NT2/D1 (cell line): Measurements from ENCODE around the gene ROR1.

Experiments
- DNase-seq: peaks from one replicate; pipeline ENCODE4 v3.0.0-alpha.2; 2011; ENCODE audit warnings: low read depth, low spot score
- H3K27me3 ChIP-seq: 2 replicates; pipeline ENCODE4 v1.6.0; 2011; ENCODE audit warnings: mild to moderate bottlenecking; ENCODE audit not compliant: insufficient read length, insufficient read depth
- H3K36me3 ChIP-seq: 2 replicates; pipeline ENCODE4 v1.6.1; 2011; ENCODE audit warnings: mild to moderate bottlenecking, low read length, mixed read lengths; ENCODE audit not compliant: insufficient read depth, insufficient read length
- H3K4me1 ChIP-seq: 2 replicates; pipeline ENCODE4 v1.5.1; 2011; ENCODE audit not compliant: insufficient read depth, insufficient read length
- H3K4me3 ChIP-seq: 2 replicates; pipeline ENCODE4 v1.5.1; 2011; ENCODE audit warnings: low read depth; ENCODE audit not compliant: insufficient read length
- H3K9ac ChIP-seq: 2 replicates; pipeline ENCODE4 v1.6.0; 2011; ENCODE audit warnings: low read depth; ENCODE audit not compliant: insufficient read length
- H3K9me3 ChIP-seq: 2 replicates; pipeline ENCODE4 v1.5.1; 2011; ENCODE audit warnings: mild to moderate bottlenecking, low read length; ENCODE audit not compliant: insufficient read depth
- SUZ12 ChIP-seq: IDR thresholded peaks from 2 replicates; pipeline ENCODE4 v1.6.1; 2011; ENCODE audit not compliant: insufficient read length, insufficient read depth; ENCODE audit errors: extremely low read depth
- YY1 ChIP-seq: IDR thresholded peaks from 2 replicates; pipeline ENCODE4 v1.6.1; 2011; ENCODE audit not compliant: insufficient read length, insufficient read depth
- ZNF274 ChIP-seq: IDR thresholded peaks from 2 replicates; pipeline ENCODE4 v1.6.1; 2011; ENCODE audit warnings: mild to moderate bottlenecking, low read depth, low read length

ROR1 gene

DNA sequence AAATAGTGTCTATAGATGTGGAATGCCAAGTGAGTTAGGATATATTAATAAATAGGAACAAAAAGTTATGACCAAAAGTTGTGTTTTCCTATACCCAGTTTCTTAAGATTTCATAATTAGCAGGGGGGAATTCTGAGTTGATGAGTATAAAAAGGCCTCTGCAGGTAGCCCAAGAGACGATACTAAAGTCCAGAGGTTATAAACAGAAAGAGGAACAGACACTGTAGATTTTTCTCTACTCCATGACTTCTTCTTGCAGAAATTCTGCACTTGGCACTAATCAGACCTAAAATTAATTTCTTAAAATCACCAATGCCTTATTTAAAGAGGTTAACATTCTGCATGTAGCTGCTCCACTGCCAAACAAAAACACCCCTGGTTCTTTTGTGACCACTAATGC, 62.6 kb downstream of the ROR1 start:
- H3K4me1 ChIP-seq = peaks cover 1% of the 10 kb centered on the region
- no peak overlapping the region for H3K4me3 ChIP-seq
- H3K9ac ChIP-seq = no peak overlapping the region
- H3K9me3 ChIP-seq = no peaks in the 10 kb centered on the region
- TF ChIP-seq YY1 (no peak), ZNF274 (no peak), SUZ12 (no peak)
- no peaks in the 10 kb centered on the region for H3K36me3 ChIP-seq
- H3K27me3 ChIP-seq = no peaks in the 10 kb centered on the region
- no peak for DNase-seq

DNA sequence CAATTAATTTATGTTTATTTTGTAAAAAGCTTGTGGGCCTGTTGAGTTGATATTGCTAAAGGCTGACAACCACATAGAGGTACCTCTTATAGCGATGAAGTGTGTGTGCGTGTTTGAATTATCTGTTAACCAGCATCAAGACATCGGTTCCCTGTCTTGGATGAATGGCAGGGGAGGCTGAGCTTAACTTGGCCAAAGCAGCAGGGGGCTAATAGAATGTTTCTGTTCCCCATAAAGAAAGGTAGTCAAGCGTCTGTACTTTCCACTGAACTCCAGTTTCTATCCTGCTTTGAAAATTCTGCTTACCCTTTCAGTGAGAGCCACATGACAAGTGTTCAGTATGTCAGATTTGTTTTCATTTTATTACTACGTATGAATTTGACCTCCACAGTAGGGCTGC, 63.0 kb downstream of the ROR1 start:
- H3K9me3 ChIP-seq = no peaks in the 10 kb centered on the region
- DNase-seq = no peak
- H3K27me3 ChIP-seq = no peaks in the 10 kb centered on the region
- no peaks in the 10 kb centered on the region for H3K4me1 ChIP-seq
- H3K9ac ChIP-seq = no peak overlapping the region
- no peaks in the 10 kb centered on the region for H3K36me3 ChIP-seq
- TF ChIP-seq SUZ12 = no peak
- TF ChIP-seq ZNF274 = no peak
- no peak for TF ChIP-seq YY1
- H3K4me3 ChIP-seq = no peak overlapping the region

DNA sequence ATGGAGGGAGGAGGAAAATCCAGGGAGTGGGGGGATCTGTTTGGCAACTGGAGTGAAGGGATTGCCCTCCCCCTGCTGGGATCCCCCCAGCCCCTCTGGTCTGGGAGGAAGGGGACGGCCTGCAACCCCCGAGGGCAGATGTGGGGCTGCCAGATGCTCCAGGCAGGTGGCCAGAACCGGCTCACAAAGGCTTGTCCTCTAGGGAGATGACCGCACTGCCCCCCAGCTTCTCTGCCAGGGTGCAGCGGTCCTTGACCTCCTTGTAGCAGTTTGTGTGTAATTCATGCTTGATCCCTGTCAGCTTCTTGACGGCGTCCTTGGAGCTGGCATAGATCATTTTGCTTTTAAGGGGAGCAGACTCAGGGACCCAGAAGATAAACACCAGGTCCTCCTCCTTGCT, 69.2 kb downstream of the ROR1 start:
- TF ChIP-seq YY1 (no peak), SUZ12 (no peak), ZNF274 (no peak)
- peaks cover 12% of the 10 kb centered on the region for H3K4me1 ChIP-seq
- no peak overlapping the region for H3K9ac ChIP-seq
- H3K27me3 ChIP-seq = no peaks in the 10 kb centered on the region
- no peak for DNase-seq
- H3K36me3 ChIP-seq = peaks cover 4% of the 10 kb centered on the region
- H3K4me3 ChIP-seq = no peak overlapping the region
- H3K9me3 ChIP-seq = no peaks in the 10 kb centered on the region

DNA sequence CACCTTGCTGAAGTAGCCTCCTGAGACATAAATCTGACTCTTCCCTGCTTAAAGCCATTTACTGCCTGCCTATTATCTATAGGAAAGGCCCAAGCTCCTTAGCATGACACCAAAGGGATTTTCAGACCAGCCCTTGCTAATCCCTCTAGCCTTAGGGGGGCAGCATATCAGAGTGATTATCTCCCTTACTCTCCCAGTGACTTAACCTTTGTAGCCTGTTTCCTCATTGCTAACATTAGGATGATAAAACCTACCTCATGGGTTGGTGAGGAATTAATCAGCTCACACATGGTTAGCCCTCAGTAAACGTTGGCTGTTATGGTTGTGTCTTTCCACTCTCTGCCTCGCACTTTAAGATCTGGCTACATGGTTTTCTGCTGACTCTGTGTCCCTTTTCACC, 70.1 kb downstream of the ROR1 start:
- Histone ChIP-seq H3K9ac (no peak overlapping the region), H3K4me3 (no peak overlapping the region), H3K4me1 (peaks cover 12% of the 10 kb centered on the region), H3K36me3 (peaks cover 4% of the 10 kb centered on the region), H3K9me3 (no peaks in the 10 kb centered on the region), H3K27me3 (no peaks in the 10 kb centered on the region)
- DNase-seq = peak; percentile 51
- no peak for TF ChIP-seq ZNF274

- no peaks in the 10 kb centered on the region for H3K9me3 ChIP-seq
- DNase-seq = no peak
- H3K27me3 ChIP-seq = no peaks in the 10 kb centered on the region
- peaks cover 12% of the 10 kb centered on the region for H3K4me1 ChIP-seq
- H3K4me3 ChIP-seq = no peak overlapping the region
- no peak for TF ChIP-seq ZNF274
- TF ChIP-seq YY1 = no peak
- TF ChIP-seq SUZ12 = no peak
- H3K36me3 ChIP-seq = peaks cover 4% of the 10 kb centered on the region
- no peak overlapping the region for H3K9ac ChIP-seq
These were observed 71.5 kb downstream of the ROR1 start for GRCh38 chr1:63845346-63845745.

- no peaks in the 10 kb centered on the region for H3K9me3 ChIP-seq
- H3K9ac ChIP-seq = no peak overlapping the region
- peaks cover 12% of the 10 kb centered on the region for H3K4me1 ChIP-seq
- H3K27me3 ChIP-seq = no peaks in the 10 kb centered on the region
- TF ChIP-seq ZNF274 (no peak), YY1 (no peak), SUZ12 (no peak)
- H3K4me3 ChIP-seq = no peak overlapping the region
- no peak for DNase-seq
- peaks cover 4% of the 10 kb centered on the region for H3K36me3 ChIP-seq
These were observed 73.6 kb downstream of the ROR1 start for GRCh38 chr1:63847308-63847910.

GRCh38 chr1:63848733-63849132, 74.9 kb downstream of the ROR1 start:
- Histone ChIP-seq H3K36me3 (peaks cover 4% of the 10 kb centered on the region), H3K9ac (no peak overlapping the region), H3K4me1 (peaks cover 4% of the 10 kb centered on the region), H3K9me3 (no peaks in the 10 kb centered on the region), H3K4me3 (no peak overlapping the region), H3K27me3 (no peaks in the 10 kb centered on the region)
- no peak for DNase-seq
- TF ChIP-seq YY1 (no peak), SUZ12 (no peak), ZNF274 (no peak)
